GM10248 (cell line): ENCODE measurements around the gene LPCAT1.

Experiments
- CTCF ChIA-PET: fragments of 300-600 bp; sonication (Branson Sonifier 250); formaldehyde crosslinking; extraction: SDS; loops from one replicate; lab custom pipeline; 2021; ENCODE audit warnings: antibody characterized with exemption; lab: Yijun Ruan, JAX
- POLR2A ChIA-PET: fragments of 350-650 bp; sonication (Branson Sonifier 250); formaldehyde crosslinking; extraction: SDS; loops from one replicate; lab custom pipeline; 2020; ENCODE audit warnings: antibody characterized with exemption; lab: Yijun Ruan, JAX
- DNase-seq: peaks from one replicate; pipeline ENCODE4 v3.0.0; 2012; ENCODE audit errors: extremely low spot score
- TF ChIP-seq, protein P1 (sequence below): IDR thresholded peaks from 2 replicates; pipeline ENCODE4 v1.5.1; 2012; ENCODE audit warnings: mild to moderate bottlenecking, low read depth; ENCODE audit errors: extremely low read depth, missing control alignments, control extremely low read depth

LPCAT1 gene

DNA sequence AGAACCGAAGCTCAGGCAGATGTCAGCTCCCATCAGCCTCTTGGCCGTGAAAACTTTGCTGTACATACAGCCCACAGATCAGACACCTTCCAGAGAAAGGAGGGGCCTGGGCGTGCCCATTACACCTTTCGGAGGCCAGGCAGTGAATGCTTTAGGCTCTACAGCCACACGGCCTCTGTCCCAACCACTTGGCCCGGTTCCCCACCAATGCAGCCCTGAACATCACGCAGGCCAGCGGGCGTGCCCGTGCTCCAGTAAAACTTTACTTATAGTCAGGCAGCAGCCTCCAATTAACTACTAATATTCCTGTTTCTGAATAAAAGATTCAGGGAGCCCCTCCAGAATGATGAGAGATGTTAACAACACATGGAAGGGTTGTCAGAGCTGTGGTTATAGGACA, 23.9 kb downstream of the LPCAT1 start:
- DNase-seq: no peak
- TF ChIP-seq, protein P1, sequence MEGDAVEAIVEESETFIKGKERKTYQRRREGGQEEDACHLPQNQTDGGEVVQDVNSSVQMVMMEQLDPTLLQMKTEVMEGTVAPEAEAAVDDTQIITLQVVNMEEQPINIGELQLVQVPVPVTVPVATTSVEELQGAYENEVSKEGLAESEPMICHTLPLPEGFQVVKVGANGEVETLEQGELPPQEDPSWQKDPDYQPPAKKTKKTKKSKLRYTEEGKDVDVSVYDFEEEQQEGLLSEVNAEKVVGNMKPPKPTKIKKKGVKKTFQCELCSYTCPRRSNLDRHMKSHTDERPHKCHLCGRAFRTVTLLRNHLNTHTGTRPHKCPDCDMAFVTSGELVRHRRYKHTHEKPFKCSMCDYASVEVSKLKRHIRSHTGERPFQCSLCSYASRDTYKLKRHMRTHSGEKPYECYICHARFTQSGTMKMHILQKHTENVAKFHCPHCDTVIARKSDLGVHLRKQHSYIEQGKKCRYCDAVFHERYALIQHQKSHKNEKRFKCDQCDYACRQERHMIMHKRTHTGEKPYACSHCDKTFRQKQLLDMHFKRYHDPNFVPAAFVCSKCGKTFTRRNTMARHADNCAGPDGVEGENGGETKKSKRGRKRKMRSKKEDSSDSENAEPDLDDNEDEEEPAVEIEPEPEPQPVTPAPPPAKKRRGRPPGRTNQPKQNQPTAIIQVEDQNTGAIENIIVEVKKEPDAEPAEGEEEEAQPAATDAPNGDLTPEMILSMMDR: no peak
- POLR2A ChIA-PET: interaction anchor here (0.8 to 2.1 kb wide), 3 partner anchors 11 to 17 kb away, joined by 3 to 11 read pairs (median 5); no protein-coding TSS in a partner anchor
- CTCF ChIA-PET: interaction anchor here (1.1 to 4.9 kb wide), 3 partner anchors 9 to 30 kb away, joined by 3 to 26 read pairs (median 5); no protein-coding TSS in a partner anchor

DNA sequence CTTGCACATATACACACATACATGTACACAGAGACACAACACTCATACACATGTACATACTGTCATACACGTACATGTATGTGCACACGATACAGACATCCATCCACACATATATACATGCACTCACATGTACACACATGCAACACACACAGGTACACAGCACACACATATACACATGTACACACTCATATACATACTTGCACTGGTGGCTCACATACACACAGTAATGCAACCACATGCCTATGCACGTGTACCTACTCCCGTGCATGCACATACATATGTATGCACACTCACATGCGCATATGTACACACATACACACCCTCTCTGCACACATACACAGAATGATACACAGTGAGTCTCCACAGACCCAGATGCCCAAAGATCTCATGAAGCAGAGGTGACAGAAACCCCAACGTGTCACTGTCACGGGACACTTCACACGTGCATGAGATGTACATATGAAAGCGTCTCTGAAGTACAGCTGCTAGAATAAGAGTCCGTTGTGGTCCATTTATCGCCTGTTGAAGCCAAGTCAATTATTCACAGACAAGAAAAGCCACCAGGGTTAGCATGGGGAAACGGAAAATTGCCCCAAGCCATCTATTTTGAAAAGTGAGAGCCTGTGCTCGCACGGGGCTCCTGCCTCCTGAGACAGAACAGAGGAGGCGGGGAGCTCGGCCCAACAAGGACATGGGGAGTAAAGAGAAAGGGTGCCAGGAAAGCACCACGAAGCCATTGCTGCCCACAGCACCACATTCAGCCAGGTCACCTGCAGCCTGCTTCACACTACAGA, 24.9 kb downstream of the LPCAT1 start:
- ChIA-PET POLR2A (interaction anchor here (0.5 to 2.1 kb wide), 4 partner anchors 10 to 94 kb away, joined by 3 to 11 read pairs (median 4); no protein-coding TSS in a partner anchor), CTCF (interaction anchor here (0.8 to 4.9 kb wide), 3 partner anchors 8 to 19 kb away, joined by 3 to 26 read pairs (median 5); no protein-coding TSS in a partner anchor)
- DNase-seq: peak; percentile 68
- TF ChIP-seq, protein P1: no peak

DNA sequence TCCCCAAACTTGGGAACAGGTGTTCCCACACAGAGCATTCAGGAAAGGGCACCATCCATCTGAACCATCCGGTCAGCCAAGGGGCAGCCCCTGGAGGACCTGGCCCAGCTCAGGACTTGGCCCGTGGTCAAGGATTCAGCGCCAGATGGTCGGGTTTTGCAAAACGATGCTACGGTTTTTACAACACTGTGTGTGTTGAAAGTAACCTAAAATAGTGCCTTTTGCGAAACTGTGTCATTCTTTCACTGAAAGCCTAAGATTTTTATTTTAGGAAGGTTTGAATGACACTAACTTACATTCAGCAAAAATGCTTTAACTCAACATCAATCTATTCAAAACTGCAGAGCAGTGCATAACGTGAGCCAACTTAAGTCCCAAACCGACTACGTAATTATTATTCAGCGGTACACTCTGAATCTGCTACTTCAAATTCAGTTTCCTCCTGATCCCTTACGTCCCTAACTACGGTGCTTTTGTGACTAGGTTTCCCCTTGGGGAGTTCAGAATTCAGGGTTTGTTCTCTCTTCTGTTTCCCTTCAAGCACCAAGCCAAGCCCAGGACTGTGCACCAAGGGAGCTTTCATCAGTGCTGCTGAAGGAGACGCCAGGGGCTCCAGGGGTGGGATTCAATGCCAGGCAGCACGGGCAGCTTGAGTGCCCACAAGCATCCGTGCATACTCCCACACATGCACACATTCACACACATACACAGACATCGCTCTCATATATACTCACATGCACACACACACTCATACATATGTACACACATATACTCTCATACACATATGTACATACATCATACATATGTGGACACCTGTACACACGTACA, 25.8 kb downstream of the LPCAT1 start:
- TF ChIP-seq, protein P1: no peak
- POLR2A ChIA-PET: interaction anchor here (0.5 to 2.1 kb wide), 7 partner anchors 9 to 153 kb away, joined by 3 to 11 read pairs (median 3); partner anchors contain the start of gene CLPTM1L
- no peak for DNase-seq
- CTCF ChIA-PET: interaction anchor here (1.1 to 4.9 kb wide), 3 partner anchors 13 to 118 kb away, joined by 3 to 26 read pairs (median 4); no protein-coding TSS in a partner anchor

DNA sequence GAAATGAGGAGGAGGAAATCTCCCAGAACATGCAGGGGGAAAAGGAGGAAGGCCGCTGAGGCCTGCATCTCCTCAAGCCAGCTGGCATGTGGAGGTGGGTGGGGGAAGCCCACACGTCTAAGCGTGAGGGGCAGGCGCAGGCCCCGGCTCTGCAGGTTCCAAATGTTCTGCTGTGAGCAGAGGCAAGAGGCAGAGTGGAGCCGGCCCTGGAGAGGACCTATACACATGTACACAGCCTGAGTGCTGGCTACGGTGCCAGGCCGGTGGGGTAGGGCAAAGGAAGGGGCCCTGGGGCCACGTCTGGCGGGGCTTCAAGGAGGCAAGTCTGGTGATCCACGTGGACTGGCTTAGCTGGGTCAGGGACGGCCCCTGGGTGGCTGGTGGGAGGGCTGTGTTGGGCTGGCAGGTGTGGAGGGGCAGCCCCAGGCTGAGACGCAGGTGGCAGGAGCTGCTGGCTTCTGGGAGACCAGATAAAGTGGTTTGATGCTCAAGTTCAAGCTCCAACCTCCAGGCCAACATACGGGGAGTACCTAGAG, 26.4 kb downstream of the LPCAT1 start:
- peak; percentile 61 for DNase-seq
- POLR2A ChIA-PET: interaction anchor here (0.7 to 1.6 kb wide), 5 partner anchors 8 to 152 kb away, joined by 3 to 7 read pairs (median 3); partner anchors contain the start of gene CLPTM1L
- TF ChIP-seq, protein P1: no peak
- CTCF ChIA-PET: interaction anchor here (1.1 to 4.9 kb wide), 4 partner anchors 8 to 117 kb away, joined by 3 to 26 read pairs (median 4); no protein-coding TSS in a partner anchor

DNA sequence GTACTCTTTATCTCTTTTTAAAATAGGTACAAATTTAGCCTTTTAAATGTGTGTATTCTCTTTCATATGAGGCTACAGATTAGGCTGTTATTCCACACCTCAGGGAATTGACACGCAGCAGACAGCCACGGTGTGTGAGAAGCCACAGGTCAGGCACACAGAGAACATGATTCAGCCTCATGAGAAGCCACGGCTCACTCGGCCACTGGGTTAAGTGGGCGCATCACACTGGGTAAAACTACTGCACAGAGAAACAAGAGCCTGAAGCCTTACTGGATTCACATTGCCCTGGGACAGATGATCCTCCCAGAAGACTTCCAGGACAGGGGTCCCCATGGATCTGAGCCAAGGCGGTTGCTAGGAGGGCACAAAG, 28.2 kb downstream of the LPCAT1 start:
- ChIA-PET POLR2A (interaction anchor here (0.7 kb wide), 2 partner anchors 8 to 29 kb away, joined by 5 to 7 read pairs; no protein-coding TSS in a partner anchor), CTCF (interaction anchor here (0.7 to 1.0 kb wide), 2 partner anchors 11 to 12 kb away, joined by 3 to 5 read pairs; no protein-coding TSS in a partner anchor)
- DNase-seq: no peak
- TF ChIP-seq, protein P1: no peak
